ENCODE data around the gene HS6ST1.
"Not testable (repeated sequence)": the region's sequence is repeated elsewhere in the genome, so short reads cannot be mapped to it uniquely, and the experiment has no call there.

Gene HS6ST1

DNA sequence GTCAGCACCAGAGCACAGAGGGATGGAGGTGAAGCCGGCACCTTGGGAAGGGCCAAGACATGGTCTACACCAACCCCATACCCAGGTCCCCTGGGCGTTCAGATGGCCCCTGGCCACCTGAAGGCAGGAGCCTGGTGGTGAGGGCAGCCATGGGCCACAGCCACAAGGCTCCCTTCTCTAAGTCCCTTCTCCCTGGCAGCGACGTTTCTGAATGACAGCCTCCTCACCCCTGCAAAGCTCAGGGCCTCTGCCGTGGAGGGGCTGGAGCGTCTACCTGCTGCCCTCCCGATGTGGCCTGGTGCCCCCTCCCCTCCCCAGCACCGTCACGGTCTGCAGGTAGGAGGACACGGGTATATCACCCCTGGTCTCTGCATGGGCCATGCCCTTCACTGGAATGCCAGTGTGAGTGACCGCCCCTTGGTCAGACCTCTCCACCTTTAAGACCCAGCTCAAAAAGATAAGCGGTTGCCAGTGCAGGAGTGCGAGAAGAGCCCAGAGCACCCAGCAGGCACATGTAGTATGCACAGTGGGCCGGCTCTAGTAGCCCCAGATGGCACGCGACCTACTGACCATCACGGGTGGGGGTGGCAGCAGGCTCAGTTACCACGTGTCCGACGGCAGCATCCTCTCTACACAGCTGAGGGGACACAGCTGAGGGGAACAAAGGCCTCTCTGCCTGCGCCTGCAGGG is 46.6 kb downstream of the HS6ST1 start:
- H3K27ac ChIP-seq = no peak overlapping the region
- no peak overlapping the region for H3K4me3 ChIP-seq (ENCODE audit: low read depth, low read length)
- no peak for TF ChIP-seq CTCF (IDR thresholded peaks at IDR 0.05; ENCODE audit: low read depth, low read length, missing control alignments)
- no peak for DNase-seq
- in situ Hi-C loops (cut with HindIII; ENCODE audit: low pct_ligation_motif_present, low sequenced_read_pairs) = no loop called here
- no peaks in the 10 kb centered on the region for H3K27me3 ChIP-seq (replicated peaks)
- H3K36me3 ChIP-seq (replicated peaks) = peaks cover 2% of the 10 kb centered on the region

DNA sequence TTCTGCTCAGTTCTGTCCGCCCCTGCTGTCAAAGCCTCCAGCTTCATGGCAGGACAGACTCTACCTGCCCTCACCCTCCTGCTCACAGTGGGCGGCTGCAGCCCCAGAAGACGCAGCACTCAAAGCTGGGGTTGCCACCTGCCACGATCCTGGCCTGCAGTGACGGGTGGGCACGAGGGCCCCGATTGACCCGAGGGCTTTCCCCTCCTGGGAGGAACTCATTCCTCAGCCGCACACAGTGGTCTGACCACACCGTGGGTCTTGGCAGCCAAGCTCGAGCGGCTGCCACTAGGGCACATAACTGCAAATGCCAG is 47.1 kb downstream of the HS6ST1 start:
- in situ Hi-C loops (cut with HindIII; ENCODE audit: low pct_ligation_motif_present, low sequenced_read_pairs) = no loop called here
- H3K27ac ChIP-seq = no peak overlapping the region
- no peak for DNase-seq
- no peaks in the 10 kb centered on the region for H3K27me3 ChIP-seq (replicated peaks)
- H3K36me3 ChIP-seq (replicated peaks) = peaks cover 2% of the 10 kb centered on the region
- TF ChIP-seq CTCF (IDR thresholded peaks at IDR 0.05; ENCODE audit: low read depth, low read length, missing control alignments) = no peak
- no peak overlapping the region for H3K4me3 ChIP-seq (ENCODE audit: low read depth, low read length)

DNA sequence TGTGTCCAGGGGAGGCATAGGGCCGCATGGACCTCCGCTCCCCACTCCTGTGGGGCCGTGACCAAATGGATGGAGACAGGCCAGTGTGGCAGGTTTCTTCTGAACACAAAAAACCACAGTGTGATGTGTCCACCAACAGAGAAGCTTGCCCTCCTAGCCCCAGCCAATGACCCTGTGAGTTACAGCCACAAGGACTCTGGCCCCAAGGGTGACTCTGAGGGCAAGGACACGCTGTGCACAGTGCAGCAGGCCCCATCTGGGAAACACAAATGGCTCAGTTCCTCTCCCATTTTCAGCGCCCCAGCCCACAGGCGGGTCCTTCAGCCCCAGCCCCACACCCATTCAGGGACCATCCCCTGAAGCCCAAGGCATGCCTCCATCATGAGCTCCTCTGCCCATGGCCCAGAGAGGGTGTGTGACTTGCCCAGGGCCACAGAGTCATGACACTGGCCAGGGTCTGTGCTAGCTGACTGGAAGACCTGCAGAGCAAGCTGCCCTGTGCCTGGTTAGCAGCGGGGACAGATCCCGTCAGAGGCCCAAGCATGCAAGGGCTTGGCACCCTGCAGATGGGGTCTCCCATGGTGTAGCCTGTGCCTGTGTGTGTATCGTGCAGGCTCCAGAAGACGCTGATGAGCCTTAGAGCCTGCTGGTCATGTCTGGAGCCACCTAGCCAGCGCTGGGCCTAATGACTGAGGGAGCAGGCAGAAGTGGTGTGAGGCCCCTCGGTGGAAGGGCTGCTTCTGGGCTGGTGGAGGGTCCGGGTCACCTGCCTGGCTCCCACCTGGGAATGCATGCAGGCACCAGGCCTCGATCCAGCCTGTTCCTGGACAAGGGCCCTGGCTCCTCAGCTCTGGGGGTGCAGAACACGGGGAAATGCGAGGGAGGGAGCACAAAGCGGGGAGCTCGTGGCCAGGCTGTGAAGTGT is 47.7 kb downstream of the HS6ST1 start:
- in situ Hi-C loops (cut with HindIII; ENCODE audit: low pct_ligation_motif_present, low sequenced_read_pairs) = no loop called here
- H3K27me3 ChIP-seq (replicated peaks) = no peaks in the 10 kb centered on the region
- no peak overlapping the region for H3K27ac ChIP-seq
- no peak for DNase-seq
- no peak overlapping the region for H3K4me3 ChIP-seq (ENCODE audit: low read depth, low read length)
- no peak for TF ChIP-seq CTCF (IDR thresholded peaks at IDR 0.05; ENCODE audit: low read depth, low read length, missing control alignments)
- H3K36me3 ChIP-seq (replicated peaks) = peaks cover 2% of the 10 kb centered on the region

DNA sequence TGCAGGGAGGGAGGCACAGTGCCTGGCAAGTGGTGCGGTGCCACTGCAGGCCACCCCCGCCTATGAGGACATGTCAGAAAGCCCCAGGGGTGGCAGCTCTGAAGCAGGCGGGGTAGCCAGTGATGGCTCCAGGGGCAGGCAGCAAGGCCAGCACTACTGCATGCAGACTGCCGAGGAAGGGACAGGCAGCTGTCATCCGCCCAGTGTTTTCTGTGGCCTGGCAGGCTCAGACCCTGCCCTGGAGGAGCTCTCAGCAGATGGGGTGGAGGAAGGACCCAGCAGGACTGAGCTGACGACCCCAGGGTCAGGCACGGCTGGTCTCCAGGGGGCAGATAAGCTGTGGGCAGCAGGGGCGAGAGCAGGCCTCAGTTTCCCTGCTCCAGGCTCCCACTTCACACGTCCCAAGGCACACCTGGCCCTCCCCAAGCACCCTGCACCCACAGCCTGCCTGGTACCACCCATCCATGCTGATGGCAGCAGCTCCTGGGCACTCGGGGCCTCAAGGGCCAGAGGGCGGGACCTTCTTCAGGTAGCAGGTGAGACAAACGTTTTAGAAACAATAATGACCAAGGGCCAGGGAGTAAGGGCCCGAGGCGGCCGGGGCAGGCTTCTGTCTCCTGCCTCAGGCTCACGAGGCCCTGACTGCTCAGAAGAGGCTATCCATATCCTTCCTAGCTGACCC is 48.5 kb downstream of the HS6ST1 start:
- no peak for TF ChIP-seq CTCF (IDR thresholded peaks at IDR 0.05; ENCODE audit: low read depth, low read length, missing control alignments)
- Histone ChIP-seq H3K27ac (no peak overlapping the region), H3K27me3 (replicated peaks) (no peaks in the 10 kb centered on the region), H3K4me3 (ENCODE audit: low read depth, low read length) (no peak overlapping the region), H3K36me3 (replicated peaks) (peaks cover under 1% of the 10 kb centered on the region)
- in situ Hi-C loops (cut with HindIII; ENCODE audit: low pct_ligation_motif_present, low sequenced_read_pairs) = no loop called here
- DNase-seq = no peak

DNA sequence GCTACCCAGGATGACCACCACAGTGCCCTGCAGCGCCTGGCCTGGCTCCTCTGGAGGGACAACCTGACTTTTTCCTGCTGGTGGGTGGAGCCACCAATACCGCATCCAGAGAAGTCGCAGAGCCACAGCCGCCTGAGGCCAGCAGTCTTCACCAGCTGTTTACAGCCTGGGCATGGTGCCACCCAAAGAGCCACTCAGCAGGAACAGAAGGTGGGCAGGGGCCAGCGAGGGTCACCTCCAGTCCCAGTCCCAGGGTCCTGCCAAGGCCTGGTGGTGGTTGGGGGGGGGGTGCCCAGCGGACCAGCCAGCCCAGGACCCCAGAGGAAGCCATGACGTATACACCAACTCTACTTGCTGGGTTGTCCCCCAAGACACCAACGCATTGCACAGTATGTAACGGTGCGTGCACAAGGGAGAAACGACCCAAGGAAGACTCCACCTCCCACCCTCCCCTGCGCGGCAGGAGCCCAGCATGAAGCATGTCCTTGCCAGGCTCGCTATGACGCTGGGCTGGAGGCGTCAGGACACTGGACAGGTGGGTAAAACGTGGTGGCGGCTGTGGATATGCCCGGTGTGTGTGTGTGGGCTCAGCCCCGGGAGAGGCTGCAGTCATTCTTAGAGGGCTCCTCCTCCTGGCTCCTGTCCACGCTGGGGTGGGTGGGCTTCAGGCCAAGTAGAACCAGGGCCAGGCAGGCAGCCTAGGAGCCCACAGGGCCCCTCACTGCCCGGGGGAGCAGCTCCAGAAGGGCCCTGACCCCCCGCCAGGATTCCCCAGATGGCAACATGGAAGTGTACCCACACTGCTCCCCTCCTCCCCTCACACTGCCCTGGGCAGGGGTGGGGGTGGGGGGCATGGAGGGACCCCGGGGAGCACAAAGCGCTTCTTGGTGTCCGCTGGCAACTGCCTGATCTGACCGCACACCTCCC is 49.3 kb downstream of the HS6ST1 start:
- Histone ChIP-seq H3K27me3 (replicated peaks) (no peaks in the 10 kb centered on the region), H3K27ac (no peak overlapping the region), H3K36me3 (replicated peaks) (no peaks in the 10 kb centered on the region), H3K4me3 (ENCODE audit: low read depth, low read length) (no peak overlapping the region)
- DNase-seq = no peak
- in situ Hi-C loops (cut with HindIII; ENCODE audit: low pct_ligation_motif_present, low sequenced_read_pairs) = no loop called here
- TF ChIP-seq CTCF (IDR thresholded peaks at IDR 0.05; ENCODE audit: low read depth, low read length, missing control alignments) = no peak

DNA sequence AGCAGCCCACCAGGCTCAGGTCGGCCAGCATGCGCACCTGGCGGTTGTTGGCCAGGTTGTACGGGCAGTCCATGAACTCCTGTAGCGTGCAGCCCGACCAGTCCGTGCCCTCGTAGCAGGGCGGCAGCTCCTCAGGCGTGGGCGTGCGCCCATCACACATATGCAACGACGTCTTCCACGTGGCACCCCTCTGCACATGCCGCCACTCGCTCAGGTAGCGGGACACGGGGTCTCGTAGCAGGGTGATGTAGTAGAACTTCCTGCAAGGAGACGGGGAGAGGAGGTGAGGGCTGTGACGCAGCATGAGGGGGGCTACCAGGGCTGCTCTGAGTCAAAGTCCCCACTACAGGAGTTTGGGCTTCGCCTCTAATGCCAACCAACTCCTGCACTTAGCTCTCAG is 50.1 kb downstream of the HS6ST1 start:
- DNase-seq; H3K36me3 ChIP-seq (replicated peaks); H3K27ac ChIP-seq; in situ Hi-C loops (cut with HindIII; ENCODE audit: low pct_ligation_motif_present, low sequenced_read_pairs); H3K4me3 ChIP-seq (ENCODE audit: low read depth, low read length); H3K27me3 ChIP-seq (replicated peaks): not testable (repeated sequence)

DNA sequence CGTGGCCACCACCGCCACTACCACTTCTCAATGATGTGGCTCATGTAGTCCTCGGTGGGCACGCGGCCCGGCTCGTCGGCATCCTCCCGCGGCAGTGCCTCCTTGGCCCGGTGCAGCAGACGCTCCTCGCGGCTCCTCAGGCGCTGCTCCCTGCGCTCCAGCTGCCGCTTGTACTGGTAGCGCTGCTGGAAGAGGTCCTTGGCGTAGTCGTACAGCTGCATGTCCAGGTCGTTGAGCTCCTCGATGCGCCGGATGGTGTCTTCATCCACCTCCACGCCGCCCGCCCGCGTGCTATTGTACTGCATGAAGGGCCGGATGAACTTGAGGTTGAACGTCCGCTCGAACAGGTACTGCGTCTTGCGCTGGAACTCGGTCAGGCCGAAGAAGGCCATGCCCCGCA is 50.5 kb downstream of the HS6ST1 start:
- DNase-seq; H3K36me3 ChIP-seq (replicated peaks); H3K27me3 ChIP-seq (replicated peaks); H3K27ac ChIP-seq; in situ Hi-C loops (cut with HindIII; ENCODE audit: low pct_ligation_motif_present, low sequenced_read_pairs); H3K4me3 ChIP-seq (ENCODE audit: low read depth, low read length): not testable (repeated sequence)

- H3K36me3 ChIP-seq (replicated peaks); H3K4me3 ChIP-seq (ENCODE audit: low read depth, low read length); H3K27ac ChIP-seq; in situ Hi-C loops (cut with HindIII; ENCODE audit: low pct_ligation_motif_present, low sequenced_read_pairs); DNase-seq; H3K27me3 ChIP-seq (replicated peaks): not testable (repeated sequence)
These were observed 51.0 kb downstream of the HS6ST1 start for GRCh38 chr2:128267649-128268048.
